Panc1 (cell line): ENCODE data around the gene PLCB4. TPM values are rescaled to one million over a fixed set of nuclear protein-coding genes. Genes with fewer than 3 reads are reported as not detected.

Experiments used
- ATAC-seq: fragments of 200-7000 bp; cut with Tn5 transposase; 2 replicates; pipeline ENCODE4 v1.9.1; 2020; ENCODE audit warnings: mild to moderate bottlenecking, moderate library complexity
- BruUV-seq: library from RNA; stranded (reverse); fragments of 400-500 nt; replicated peaks from 2 replicates; lab custom pipeline; 2021; lab: Mats Ljungman, UMichigan
- CTCF ChIA-PET: fragments of 300-600 bp; sonication (Branson Sonifier 250); formaldehyde crosslinking; loops from one replicate; lab custom pipeline; 2022; ENCODE audit warnings: antibody characterized with exemption; lab: Charles Lee
- POLR2A ChIA-PET: fragments of 300-600 bp; sonication (Branson Sonifier 250); formaldehyde crosslinking; loops from one replicate; lab custom pipeline; 2022; ENCODE audit warnings: antibody characterized with exemption; lab: Charles Lee
- DNase-seq: peaks from one replicate; pipeline ENCODE4 v3.0.0-alpha.2; 2010; ENCODE audit warnings: low read depth, low spot score
- H3K27ac ChIP-seq: 2 replicates; pipeline ENCODE4 v1.5.1; 2011; ENCODE audit warnings: mild to moderate bottlenecking, low read length, inconsistent platforms
- H3K27me3 ChIP-seq: fragments of 200-500 bp; sonication (Bioruptor generic); 2 replicates; pipeline ENCODE4 v1.6.0; 2014; ENCODE audit warnings: low read length, inconsistent platforms; ENCODE audit not compliant: control insufficient read depth, insufficient read depth
- H3K36me3 ChIP-seq: fragments of 200-500 bp; sonication (Bioruptor generic); 2 replicates; pipeline ENCODE4 v1.5.1; 2014; ENCODE audit warnings: inconsistent platforms, mild to moderate bottlenecking, low read length, moderate library complexity; ENCODE audit not compliant: control insufficient read depth, insufficient read depth
- H3K4me1 ChIP-seq: 2 replicates; pipeline ENCODE4 v1.5.1; 2011; ENCODE audit warnings: inconsistent platforms, mild to moderate bottlenecking, low read length, moderate library complexity; ENCODE audit not compliant: control insufficient read depth, insufficient read depth
- H3K4me3 ChIP-seq, 2 experiments: 2 replicates each; pipeline ENCODE4 v1.5.1; 2011 to 2012; ENCODE audit warnings: low read depth in 2 of 2, low read length in 2 of 2, mild to moderate bottlenecking in 2 of 2, inconsistent platforms in 1 of 2, moderate library complexity in 1 of 2
- H3K9me3 ChIP-seq: fragments of 200-500 bp; sonication (Bioruptor generic); 2 replicates; pipeline ENCODE4 v1.5.1; 2014; ENCODE audit warnings: low read depth, mild to moderate bottlenecking, inconsistent platforms, low read length, moderate library complexity; ENCODE audit not compliant: control insufficient read depth, insufficient read depth
- CTCF ChIP-seq: fragments of 450-650 bp; IDR thresholded peaks from 2 replicates; pipeline ENCODE4 v1.5.1; 2017; ENCODE audit warnings: mild to moderate bottlenecking
- POLR2AphosphoS5 ChIP-seq: IDR thresholded peaks from 2 replicates; pipeline ENCODE4 v1.6.1; 2012; ENCODE audit warnings: mild to moderate bottlenecking, low read depth, low read length, moderate library complexity
- SIN3A ChIP-seq: IDR thresholded peaks from 2 replicates; pipeline ENCODE4 v1.6.1; 2012; ENCODE audit warnings: low read depth, mild to moderate bottlenecking, low read length, moderate library complexity, borderline replicate concordance; ENCODE audit not compliant: insufficient read depth
- TCF7L2 ChIP-seq: IDR thresholded peaks from 2 replicates; pipeline ENCODE4 v1.6.1; 2011; ENCODE audit warnings: mild to moderate bottlenecking, low read depth, low read length, inconsistent platforms
- in situ Hi-C: cut with HindIII; loops from 2 replicates; pipeline ENCODE4 v1.10.0; 2016; ENCODE audit warnings: low sequenced_read_pairs, low pct_unique_long_range_greater_than_20kb
- intact Hi-C: fragments of 100-400 bp; cut with micrococcal nuclease; formaldehyde crosslinking; loops from one replicate; pipeline ENCODE4 v1.10.0; 2022; ENCODE audit not compliant: unreplicated experiment
- total RNA-seq: library from RNA; stranded (reverse); gene quantifications from one replicate; pipeline ENCODE4 v1.2.1, GENCODE V29; 2021; ENCODE audit not compliant: unreplicated experiment
- TF ChIP-seq, protein P1 (sequence below), 2 experiments: IDR thresholded peaks; 2 replicates each; pipeline ENCODE4 v1.6.1; 2011 to 2012; ENCODE audit warnings: low read depth in 2 of 2, control low read depth in 1 of 2, low read length in 1 of 2, mild to moderate bottlenecking in 1 of 2, moderate library complexity in 1 of 2; ENCODE audit not compliant: insufficient read depth in 1 of 2

The PLCB4 gene
- total RNA-seq, 1 experiment from 2014 or later, result 1.5 TPM

DNA sequence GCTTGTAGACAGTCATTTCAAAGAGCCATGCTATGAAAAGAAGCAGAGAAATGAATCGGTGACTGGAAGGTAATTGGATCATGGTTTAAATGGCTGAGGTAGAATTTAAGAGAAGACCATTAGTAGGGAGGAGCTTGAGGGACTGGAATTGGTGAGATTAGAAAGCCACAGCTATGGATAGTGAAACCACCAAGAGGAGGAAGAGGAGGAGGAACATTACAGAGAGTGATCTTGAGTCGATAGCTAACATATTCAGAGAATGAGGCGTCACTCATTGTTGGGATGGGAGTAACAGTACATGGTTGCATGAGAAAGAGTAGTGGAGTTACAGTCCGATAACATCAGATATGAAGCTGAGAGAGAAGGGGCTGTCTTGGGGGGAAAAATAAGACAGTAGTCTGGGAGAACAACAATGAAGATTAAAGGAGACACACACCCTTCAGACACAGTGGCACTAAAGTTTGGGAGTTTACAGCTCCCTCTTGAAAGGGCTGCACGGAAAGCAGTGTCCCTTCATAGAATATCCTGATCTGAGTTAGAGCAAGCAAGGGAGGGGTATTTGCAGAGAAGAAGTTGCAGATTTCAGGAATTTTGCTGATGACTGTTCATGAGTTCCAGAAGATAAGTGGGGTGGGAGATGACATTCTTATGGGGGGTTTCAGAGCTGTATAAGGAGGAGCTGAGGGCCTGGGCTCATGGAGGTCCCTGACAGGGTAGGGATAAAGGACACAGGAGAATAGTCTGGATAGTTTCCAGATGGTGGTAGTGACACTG, 430.4 kb downstream of the PLCB4 start:
- Histone ChIP-seq H3K4me1 (no peaks in the 10 kb centered on the region), H3K27ac (no peak overlapping the region), H3K27me3 (no peaks in the 10 kb centered on the region; the same call in 1 of the 2 replicates), H3K9me3 (no peaks in the 10 kb centered on the region), H3K36me3 (no peaks in the 10 kb centered on the region), H3K4me3 (no peak overlapping the region)
- ChIA-PET POLR2A (no interaction called here), CTCF (no interaction called here)
- no peak for ATAC-seq
- no peak for DNase-seq
- no TSS peak for BruUV-seq
- intact Hi-C loops (no loop called here), in situ Hi-C loops (no loop called here)
- TF ChIP-seq, protein P1, sequence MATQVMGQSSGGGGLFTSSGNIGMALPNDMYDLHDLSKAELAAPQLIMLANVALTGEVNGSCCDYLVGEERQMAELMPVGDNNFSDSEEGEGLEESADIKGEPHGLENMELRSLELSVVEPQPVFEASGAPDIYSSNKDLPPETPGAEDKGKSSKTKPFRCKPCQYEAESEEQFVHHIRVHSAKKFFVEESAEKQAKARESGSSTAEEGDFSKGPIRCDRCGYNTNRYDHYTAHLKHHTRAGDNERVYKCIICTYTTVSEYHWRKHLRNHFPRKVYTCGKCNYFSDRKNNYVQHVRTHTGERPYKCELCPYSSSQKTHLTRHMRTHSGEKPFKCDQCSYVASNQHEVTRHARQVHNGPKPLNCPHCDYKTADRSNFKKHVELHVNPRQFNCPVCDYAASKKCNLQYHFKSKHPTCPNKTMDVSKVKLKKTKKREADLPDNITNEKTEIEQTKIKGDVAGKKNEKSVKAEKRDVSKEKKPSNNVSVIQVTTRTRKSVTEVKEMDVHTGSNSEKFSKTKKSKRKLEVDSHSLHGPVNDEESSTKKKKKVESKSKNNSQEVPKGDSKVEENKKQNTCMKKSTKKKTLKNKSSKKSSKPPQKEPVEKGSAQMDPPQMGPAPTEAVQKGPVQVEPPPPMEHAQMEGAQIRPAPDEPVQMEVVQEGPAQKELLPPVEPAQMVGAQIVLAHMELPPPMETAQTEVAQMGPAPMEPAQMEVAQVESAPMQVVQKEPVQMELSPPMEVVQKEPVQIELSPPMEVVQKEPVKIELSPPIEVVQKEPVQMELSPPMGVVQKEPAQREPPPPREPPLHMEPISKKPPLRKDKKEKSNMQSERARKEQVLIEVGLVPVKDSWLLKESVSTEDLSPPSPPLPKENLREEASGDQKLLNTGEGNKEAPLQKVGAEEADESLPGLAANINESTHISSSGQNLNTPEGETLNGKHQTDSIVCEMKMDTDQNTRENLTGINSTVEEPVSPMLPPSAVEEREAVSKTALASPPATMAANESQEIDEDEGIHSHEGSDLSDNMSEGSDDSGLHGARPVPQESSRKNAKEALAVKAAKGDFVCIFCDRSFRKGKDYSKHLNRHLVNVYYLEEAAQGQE (IDR thresholded peaks at IDR 0.05; ENCODE audit: insufficient read depth in 1 of 2, low read depth in 2 of 2, low read length in 1 of 2), result no peak
- TF ChIP-seq TCF7L2, result no peak

DNA sequence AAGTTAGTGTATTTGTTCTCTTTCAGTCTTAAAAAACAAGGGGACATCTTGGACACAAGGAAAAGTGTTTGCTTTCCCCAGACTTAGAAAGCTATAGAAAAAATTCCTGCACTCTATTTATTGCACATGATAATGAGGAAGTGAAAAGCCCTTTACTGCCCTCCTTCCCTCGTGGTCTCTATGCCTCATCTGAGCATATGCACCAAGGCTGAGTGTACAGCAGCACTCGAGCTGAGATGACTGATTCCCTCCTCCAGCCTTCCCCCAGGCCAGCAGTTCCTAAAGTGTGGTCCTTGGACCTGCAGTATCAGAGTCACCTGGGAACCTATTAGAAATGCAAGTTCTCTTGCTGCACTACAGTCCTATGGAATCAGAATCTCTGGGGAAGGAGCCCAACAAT, 431.2 kb downstream of the PLCB4 start:
- Histone ChIP-seq H3K4me1 (no peaks in the 10 kb centered on the region), H3K9me3 (no peaks in the 10 kb centered on the region), H3K27ac (no peak overlapping the region), H3K36me3 (no peaks in the 10 kb centered on the region), H3K27me3 (no peaks in the 10 kb centered on the region; the same call in 1 of the 2 replicates), H3K4me3 (no peak overlapping the region)
- DNase-seq (no peak), ATAC-seq (no peak)
- CTCF ChIA-PET, result no interaction called here
- intact Hi-C loops, result no loop called here
- POLR2A ChIA-PET, result no interaction called here
- BruUV-seq, result no TSS peak
- in situ Hi-C loops, result no loop called here
- TF ChIP-seq SIN3A (no peak), TCF7L2 (no peak), POLR2AphosphoS5 (no peak), CTCF (no peak)
- TF ChIP-seq, protein P1 (IDR thresholded peaks at IDR 0.05; ENCODE audit: insufficient read depth in 1 of 2, low read depth in 2 of 2, low read length in 1 of 2), result no peak
